HG03159 (cell line): Measurements from ENCODE around the gene ELOVL1.

ENCODE experiments used
- ATAC-seq: cut with Tn5 transposase; IDR thresholded peaks from one replicate; pipeline ENCODE4 v1.9.1; 2021; ENCODE audit warnings: mild to moderate bottlenecking, moderate library complexity; ENCODE audit not compliant: unreplicated experiment

Gene ELOVL1

DNA sequence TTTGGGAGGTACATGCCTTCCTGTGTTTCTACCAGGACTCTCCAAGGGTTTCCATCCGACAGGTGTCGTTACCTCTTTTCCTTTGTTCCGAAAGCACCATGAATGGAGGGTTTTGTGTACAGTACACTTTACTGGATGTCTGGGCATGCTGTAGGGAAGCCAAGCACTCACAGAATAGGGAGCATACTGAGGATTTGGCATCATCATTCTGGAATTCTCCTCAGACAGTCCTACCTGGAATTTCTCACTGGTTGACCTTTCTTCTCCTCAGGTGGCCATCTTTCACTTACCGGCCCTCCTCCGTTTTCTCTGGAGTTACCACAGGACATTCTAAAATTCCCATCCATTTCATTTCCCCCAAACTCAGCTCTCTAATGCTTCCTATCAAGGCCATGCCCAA is 36.1 kb downstream of the ELOVL1 start:
- no peak for ATAC-seq

DNA sequence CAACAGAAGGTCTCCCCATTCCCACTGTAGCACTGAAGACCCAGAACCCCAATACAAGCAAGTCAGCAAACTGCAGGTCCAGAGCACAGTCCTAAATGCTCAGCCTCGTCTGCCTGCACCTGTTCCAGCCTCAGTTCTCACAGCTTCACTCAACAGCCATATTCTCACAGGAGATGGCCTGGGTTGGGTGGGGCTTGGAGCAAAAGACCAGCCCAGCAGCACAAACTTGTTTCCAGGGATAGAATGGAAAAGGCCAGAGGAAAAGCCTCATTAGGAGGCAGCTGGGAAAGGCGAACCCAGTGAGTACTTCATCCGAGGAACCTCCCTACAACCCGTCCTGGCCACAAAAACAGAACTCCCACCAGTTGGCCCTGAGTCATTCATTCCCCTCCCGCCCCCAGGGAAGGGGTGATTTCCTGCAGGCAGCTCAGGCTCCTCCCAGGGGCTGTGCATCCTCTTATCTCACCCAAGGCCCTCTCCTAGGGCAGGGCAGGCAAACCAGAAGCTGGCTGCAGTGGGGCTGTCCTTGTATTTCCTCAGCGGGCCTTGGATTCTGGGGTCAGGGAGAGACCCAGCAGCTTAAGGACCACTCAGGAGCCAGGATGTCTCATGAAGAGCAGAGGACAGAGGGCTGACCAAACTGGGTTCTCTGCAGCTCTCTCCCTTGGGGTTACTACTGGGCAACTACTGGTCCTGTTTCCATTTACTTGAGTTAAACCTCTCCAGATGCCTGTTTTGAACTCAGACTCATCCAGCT is 37.6 kb downstream of the ELOVL1 start:
- no peak for ATAC-seq

GRCh38 chr1:43327549-43328292 is 40.1 kb downstream of the ELOVL1 start:
- ATAC-seq, result no peak

DNA sequence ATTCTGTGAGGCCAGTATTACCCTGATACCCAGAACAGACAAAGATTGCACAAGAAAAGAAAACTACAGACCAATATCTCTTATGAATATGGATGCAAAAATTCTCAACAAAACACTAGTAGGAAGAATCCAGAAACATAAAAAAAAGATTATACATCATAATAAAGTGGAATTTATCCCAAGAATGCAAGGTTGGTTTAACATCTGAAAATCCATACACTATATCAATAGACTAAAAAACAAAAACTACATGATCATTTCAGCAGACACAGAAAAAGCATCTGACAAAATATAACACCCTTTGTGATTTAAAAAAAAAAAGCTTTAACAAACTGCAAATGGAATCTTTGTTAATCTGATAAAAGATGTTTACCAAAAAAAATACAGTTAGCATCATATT is 42.4 kb downstream of the ELOVL1 start:
- ATAC-seq, result no peak

GRCh38 chr1:43324810-43325209 is 43.0 kb downstream of the ELOVL1 start:
- no peak for ATAC-seq

GRCh38 chr1:43322506-43322905 is 45.3 kb downstream of the ELOVL1 start:
- no peak for ATAC-seq

GRCh38 chr1:43321331-43321891 is 46.4 kb downstream of the ELOVL1 start:
- ATAC-seq, result no peak

- no peak for ATAC-seq
Observed at GRCh38 chr1:43319766-43320165, 48.0 kb downstream of the ELOVL1 start.

DNA sequence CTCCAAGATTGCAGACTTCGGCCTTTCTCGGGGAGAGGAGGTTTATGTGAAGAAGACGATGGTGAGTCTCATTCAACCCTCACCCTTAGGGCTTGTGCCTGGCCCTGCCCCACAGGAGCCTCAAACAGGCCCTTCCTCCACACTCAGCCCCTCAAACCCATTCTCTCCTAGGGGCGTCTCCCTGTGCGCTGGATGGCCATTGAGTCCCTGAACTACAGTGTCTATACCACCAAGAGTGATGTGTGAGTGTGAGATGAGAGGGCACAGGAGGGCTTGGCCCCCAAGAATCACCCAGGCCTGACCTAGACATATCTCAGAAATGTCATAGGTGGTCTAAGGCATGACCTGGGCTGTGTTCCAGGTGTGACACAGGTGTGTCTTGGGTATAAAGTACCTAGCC is 48.5 kb downstream of the ELOVL1 start:
- ATAC-seq, result no peak

DNA sequence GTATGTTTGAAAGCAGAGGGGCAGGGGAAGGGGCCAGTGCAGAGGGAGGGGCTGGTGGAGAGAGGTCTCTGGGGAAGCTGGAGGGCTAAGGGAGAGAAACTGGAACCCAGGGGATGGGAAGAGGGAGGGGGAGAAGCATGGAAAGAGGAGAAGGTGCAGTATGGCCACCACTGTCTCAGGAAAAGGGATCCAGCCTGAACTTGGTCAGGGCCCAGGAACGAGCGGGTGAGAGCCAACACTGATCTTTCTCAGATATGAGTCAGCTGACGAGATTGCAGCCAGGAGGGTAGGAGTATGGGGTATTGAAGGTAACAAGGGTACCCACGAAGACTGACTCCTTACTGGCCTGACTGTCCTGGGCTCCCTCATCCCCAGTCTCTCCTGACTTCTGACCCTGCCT is 49.0 kb downstream of the ELOVL1 start:
- no peak for ATAC-seq

DNA sequence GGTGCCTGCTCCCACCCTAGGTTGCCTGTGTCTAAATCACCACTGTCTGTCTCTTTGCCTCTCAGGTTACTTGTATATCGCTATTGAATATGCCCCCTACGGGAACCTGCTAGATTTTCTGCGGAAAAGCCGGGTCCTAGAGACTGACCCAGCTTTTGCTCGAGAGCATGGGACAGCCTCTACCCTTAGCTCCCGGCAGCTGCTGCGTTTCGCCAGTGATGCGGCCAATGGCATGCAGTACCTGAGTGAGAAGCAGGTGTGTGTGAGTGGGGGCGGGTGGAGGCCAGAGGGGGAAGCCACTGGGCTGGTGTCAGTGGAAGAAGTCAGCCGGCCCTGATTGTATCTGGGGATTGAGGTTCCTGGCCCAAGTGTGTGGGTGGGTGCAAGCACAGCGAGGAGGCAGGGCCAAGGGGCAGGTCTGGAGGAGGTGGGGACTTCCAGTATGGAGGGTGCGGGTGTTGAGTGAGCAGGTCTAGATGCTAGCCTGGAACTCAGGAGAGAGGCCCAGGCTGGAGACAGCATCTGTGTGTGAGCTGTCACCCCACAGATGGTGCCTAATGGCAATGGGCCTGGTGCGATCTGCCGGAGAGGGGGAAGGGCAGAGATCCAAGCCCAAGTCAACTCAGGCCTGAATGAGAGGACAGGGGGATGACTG is 49.9 kb downstream of the ELOVL1 start:
- ATAC-seq, result no peak

DNA sequence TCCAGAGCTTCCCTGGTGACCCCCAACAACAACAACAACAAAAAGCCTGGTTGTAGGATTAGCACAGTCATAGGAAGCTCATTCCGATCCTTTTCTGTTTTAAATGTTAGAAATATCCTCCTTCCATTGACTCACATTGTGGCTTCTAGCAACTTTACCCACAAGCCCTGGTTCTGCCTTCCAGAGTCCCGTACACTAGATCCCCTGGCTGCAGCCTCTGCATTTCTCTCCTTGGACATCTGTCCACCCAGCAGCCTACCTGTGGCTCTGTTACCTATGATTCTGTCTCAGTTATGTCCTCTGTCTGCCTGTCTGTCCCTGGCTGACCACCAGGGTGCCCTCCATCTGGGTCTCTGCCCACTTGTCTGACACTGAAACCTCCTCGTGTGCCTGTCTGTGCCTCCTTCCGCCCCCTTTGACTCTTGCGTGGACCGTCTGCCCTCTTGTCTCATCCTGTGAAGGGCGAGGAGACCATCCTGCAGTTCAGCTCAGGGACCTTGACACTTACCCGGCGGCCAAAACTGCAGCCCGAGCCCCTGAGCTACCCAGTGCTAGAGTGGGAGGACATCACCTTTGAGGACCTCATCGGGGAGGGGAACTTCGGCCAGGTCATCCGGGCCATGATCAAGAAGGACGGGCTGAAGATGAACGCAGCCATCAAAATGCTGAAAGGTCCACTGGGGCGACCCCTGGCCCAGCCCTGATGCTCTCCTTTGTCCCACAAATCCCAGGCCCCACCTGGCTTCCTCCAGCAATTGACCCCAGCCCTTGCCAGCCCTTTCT is 50.9 kb downstream of the ELOVL1 start:
- ATAC-seq, result no peak

DNA sequence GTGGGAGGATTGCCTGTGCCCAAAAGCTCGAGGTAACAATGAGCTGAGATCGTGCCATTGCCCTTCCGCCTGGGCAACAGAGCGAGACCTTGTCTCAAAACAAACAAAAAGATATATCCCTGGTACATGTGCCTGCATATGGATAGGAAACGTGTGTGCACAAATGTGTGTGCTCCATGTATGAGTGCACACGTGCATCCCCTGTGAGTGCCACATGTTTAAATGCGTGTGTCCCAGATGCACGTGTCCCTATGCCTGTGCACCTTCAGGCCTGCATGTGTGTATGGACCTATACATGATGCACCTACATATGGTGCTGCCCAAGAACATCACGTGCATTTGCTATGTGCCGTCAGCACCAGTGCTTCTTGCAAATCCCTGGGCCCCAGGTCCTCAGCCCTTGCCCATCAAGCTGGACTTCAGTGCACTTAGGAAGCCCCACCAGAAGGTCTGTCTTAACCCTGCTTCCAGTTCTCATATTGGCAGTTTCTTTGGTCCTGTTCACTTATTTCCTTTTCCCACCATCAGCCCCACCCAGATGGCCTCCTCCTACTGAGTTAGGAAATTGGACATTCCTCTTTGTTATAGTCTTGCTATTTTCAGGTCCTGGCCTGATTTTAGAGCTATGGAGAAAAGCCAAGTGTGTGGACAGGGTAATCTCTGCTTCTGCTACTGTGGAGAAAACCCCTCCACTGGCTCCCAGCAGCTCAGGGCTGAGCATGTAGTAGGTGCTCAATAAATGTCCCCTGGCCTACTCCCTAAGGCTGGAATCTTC is 51.7 kb downstream of the ELOVL1 start:
- no peak for ATAC-seq

DNA sequence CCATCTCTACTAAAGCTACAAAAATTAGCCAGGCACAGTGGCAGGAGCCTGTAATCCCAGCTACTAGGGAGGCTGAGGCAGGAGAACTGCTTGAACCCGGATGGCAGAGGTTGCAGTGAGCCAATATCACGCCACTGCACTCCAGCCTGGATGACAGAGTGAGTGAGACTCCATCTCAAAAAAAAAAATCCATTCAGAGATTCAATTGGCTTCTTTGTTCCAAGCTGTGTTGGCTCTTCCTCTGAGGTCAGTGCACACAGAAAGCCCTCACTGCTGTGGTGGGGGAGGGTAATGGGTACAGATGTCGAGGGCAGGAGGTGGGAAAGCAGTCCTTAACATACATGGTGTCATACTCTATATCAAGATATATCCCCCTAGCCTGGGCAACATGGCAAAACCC is 52.3 kb downstream of the ELOVL1 start:
- no peak for ATAC-seq

GRCh38 chr1:43314233-43314632 is 53.6 kb downstream of the ELOVL1 start:
- no peak for ATAC-seq

DNA sequence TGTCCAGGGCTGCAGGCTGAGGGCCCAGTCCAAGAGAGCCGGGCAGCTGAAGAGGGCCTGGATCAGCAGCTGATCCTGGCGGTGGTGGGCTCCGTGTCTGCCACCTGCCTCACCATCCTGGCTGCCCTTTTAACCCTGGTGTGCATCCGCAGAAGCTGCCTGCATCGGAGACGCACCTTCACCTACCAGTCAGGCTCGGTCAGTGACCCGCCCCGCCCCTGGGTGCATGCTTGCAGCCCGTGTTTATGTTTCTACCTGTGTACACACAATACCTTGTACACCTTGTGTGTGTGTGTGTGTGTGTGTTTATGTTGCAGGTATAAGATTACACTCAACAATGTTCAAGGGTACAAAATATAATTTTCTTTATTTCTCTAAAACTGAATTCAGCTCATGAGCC is 54.0 kb downstream of the ELOVL1 start:
- ATAC-seq, result no peak
